ENCODE data around the gene CKS1B. TPM values are rescaled to one million over a fixed set of nuclear protein-coding genes. Genes with fewer than 3 reads are reported as not detected.
A peak's percentile ranks its signal among the peaks of the same experiment; 100 is the strongest.

CKS1B gene
- polyA plus RNA-seq, 1 donor from 2014 or later: 29.0 TPM

DNA sequence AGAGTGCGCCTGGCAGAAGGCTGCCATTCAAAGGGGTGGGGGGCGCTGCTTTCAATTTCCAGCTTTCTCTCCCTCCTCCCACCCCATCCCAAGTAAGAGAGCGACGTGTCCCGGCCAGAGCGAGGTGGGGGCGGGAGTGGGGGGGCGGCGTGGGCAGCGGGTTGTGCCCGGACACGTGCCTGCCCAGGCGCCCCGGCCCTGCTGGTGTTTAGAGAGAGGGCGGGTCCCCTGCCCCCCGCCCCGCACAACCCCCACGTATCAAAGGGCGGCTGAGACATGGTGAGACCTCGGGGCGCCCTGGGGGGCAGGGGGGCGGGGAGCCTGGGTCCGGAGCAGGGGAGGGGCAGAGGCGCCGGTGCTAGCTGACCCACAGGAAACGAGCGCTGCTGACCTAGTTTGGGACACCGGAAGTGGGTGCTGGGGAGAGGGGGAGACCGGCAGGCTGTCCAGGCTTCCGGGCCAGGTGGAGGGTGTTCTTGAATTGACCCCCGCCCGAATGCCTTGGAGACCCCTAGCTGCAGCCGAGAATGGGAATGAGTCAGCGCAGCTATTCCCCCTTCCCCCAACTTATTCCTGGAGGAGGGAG, 29.4 kb downstream of the CKS1B start:
- peaks cover 9% of the 10 kb centered on the region for H3K27me3 ChIP-seq (ENCODE audit: insufficient read depth, low read depth, low read length)
- TF ChIP-seq POLR2AphosphoS5 (IDR thresholded peaks at IDR 0.05) (no peak), MXI1 (conservative IDR thresholded peaks at IDR 0.05; ENCODE audit: poor library complexity, severe bottlenecking) (no peak), EP300 (conservative IDR thresholded peaks at IDR 0.05; ENCODE audit: poor library complexity, severe bottlenecking) (no peak), EZH2 (IDR thresholded peaks at IDR 0.05; ENCODE audit: borderline replicate concordance, insufficient read depth, low read length, poor library complexity, severe bottlenecking) (no peak), RAD21 (conservative IDR thresholded peaks at IDR 0.05) (no peak), TAF1 (IDR thresholded peaks at IDR 0.05; ENCODE audit: low read depth) (no peak), SMC3 (conservative IDR thresholded peaks at IDR 0.05; ENCODE audit: poor library complexity) (no peak)
- TF ChIP-seq, protein P1, sequence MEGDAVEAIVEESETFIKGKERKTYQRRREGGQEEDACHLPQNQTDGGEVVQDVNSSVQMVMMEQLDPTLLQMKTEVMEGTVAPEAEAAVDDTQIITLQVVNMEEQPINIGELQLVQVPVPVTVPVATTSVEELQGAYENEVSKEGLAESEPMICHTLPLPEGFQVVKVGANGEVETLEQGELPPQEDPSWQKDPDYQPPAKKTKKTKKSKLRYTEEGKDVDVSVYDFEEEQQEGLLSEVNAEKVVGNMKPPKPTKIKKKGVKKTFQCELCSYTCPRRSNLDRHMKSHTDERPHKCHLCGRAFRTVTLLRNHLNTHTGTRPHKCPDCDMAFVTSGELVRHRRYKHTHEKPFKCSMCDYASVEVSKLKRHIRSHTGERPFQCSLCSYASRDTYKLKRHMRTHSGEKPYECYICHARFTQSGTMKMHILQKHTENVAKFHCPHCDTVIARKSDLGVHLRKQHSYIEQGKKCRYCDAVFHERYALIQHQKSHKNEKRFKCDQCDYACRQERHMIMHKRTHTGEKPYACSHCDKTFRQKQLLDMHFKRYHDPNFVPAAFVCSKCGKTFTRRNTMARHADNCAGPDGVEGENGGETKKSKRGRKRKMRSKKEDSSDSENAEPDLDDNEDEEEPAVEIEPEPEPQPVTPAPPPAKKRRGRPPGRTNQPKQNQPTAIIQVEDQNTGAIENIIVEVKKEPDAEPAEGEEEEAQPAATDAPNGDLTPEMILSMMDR (IDR thresholded peaks at IDR 0.05; ENCODE audit: poor library complexity, severe bottlenecking): no peak
- TF ChIP-seq, protein P2, sequence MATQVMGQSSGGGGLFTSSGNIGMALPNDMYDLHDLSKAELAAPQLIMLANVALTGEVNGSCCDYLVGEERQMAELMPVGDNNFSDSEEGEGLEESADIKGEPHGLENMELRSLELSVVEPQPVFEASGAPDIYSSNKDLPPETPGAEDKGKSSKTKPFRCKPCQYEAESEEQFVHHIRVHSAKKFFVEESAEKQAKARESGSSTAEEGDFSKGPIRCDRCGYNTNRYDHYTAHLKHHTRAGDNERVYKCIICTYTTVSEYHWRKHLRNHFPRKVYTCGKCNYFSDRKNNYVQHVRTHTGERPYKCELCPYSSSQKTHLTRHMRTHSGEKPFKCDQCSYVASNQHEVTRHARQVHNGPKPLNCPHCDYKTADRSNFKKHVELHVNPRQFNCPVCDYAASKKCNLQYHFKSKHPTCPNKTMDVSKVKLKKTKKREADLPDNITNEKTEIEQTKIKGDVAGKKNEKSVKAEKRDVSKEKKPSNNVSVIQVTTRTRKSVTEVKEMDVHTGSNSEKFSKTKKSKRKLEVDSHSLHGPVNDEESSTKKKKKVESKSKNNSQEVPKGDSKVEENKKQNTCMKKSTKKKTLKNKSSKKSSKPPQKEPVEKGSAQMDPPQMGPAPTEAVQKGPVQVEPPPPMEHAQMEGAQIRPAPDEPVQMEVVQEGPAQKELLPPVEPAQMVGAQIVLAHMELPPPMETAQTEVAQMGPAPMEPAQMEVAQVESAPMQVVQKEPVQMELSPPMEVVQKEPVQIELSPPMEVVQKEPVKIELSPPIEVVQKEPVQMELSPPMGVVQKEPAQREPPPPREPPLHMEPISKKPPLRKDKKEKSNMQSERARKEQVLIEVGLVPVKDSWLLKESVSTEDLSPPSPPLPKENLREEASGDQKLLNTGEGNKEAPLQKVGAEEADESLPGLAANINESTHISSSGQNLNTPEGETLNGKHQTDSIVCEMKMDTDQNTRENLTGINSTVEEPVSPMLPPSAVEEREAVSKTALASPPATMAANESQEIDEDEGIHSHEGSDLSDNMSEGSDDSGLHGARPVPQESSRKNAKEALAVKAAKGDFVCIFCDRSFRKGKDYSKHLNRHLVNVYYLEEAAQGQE (IDR thresholded peaks at IDR 0.05; ENCODE audit: borderline replicate concordance): no peak
- no peaks in the 10 kb centered on the region for H4K20me1 ChIP-seq (ENCODE audit: insufficient read depth)
- H3K36me3 ChIP-seq (ENCODE audit: insufficient read depth, low read length): no peaks in the 10 kb centered on the region
- H2AFZ ChIP-seq (ENCODE audit: low read depth, low read length): no peak overlapping the region
- no peak overlapping the region for H3K4me2 ChIP-seq (ENCODE audit: low read length)
- no peaks in the 10 kb centered on the region for H3K9me3 ChIP-seq (ENCODE audit: low read length)
- H3K4me3 ChIP-seq (ENCODE audit: low read length): peak overlapping the region; percentile 58
- H3F3A ChIP-seq (ENCODE audit: insufficient read depth, low read length, poor library complexity, severe bottlenecking): peaks cover 3% of the 10 kb centered on the region
- H3K27ac ChIP-seq (ENCODE audit: low read length): no peak overlapping the region
- H3K9me2 ChIP-seq (ENCODE audit: insufficient read depth, low read length): no peaks in the 10 kb centered on the region
- H3K9ac ChIP-seq (ENCODE audit: low read length): peak overlapping the region; percentile 36
- H3K79me2 ChIP-seq (replicated peaks; ENCODE audit: insufficient read depth, low read length): no peaks in the 10 kb centered on the region

DNA sequence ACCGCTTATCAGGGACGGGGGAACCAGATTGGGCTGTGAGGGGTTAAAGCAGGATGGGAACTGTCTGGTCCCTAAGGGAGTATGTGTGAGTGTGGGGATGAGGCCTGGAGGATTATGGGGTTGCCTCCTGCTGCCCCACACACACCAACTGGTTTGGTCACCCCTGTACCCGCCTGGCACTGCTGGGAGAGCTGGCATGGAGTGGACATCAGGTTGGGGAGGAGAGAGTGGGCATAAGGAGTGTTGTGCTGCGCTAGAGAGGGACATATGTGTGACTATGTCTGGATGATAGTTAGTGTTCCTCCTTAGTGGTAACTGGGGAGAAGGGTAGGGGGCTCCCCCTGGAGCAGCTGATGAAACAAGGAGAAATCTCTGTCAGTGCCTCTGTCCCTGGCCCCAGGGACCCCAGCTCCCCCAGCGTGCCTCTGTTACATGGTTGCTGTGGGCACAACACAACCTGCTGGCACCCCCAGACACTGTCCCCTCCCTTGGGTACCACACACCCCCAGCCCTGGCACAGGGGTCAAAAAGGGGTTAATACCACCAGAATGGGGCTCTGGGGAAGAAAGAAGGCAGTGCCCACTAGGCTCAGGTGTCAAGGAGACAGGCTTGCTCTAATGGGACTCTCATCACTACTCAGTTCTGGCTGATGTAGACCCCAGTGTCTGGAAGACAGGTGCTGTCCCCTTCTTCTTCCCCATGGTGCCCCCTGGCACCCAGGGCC, 30.0 kb downstream of the CKS1B start:
- H3F3A ChIP-seq (ENCODE audit: insufficient read depth, low read length, poor library complexity, severe bottlenecking): no peaks in the 10 kb centered on the region
- no peaks in the 10 kb centered on the region for H3K9me2 ChIP-seq (ENCODE audit: insufficient read depth, low read length)
- no peak for TF ChIP-seq RAD21 (conservative IDR thresholded peaks at IDR 0.05)
- no peak for TF ChIP-seq POLR2AphosphoS5 (IDR thresholded peaks at IDR 0.05)
- no peak for TF ChIP-seq MXI1 (conservative IDR thresholded peaks at IDR 0.05; ENCODE audit: poor library complexity, severe bottlenecking)
- TF ChIP-seq, protein P2 (IDR thresholded peaks at IDR 0.05; ENCODE audit: borderline replicate concordance): no peak
- TF ChIP-seq, protein P1 (IDR thresholded peaks at IDR 0.05; ENCODE audit: poor library complexity, severe bottlenecking): no peak
- no peak for TF ChIP-seq SMC3 (conservative IDR thresholded peaks at IDR 0.05; ENCODE audit: poor library complexity)
- no peak for TF ChIP-seq TAF1 (IDR thresholded peaks at IDR 0.05; ENCODE audit: low read depth)
- TF ChIP-seq EZH2 (IDR thresholded peaks at IDR 0.05; ENCODE audit: borderline replicate concordance, insufficient read depth, low read length, poor library complexity, severe bottlenecking): no peak
- no peak for TF ChIP-seq EP300 (conservative IDR thresholded peaks at IDR 0.05; ENCODE audit: poor library complexity, severe bottlenecking)
- no peak overlapping the region for H3K9ac ChIP-seq (ENCODE audit: low read length)
- H4K20me1 ChIP-seq (ENCODE audit: insufficient read depth): no peaks in the 10 kb centered on the region
- no peaks in the 10 kb centered on the region for H3K36me3 ChIP-seq (ENCODE audit: insufficient read depth, low read length)
- no peaks in the 10 kb centered on the region for H3K9me3 ChIP-seq (ENCODE audit: low read length)
- no peak overlapping the region for H2AFZ ChIP-seq (ENCODE audit: low read depth, low read length)
- H3K27ac ChIP-seq (ENCODE audit: low read length): no peak overlapping the region
- peak overlapping the region; percentile 58 for H3K4me3 ChIP-seq (ENCODE audit: low read length)
- H3K27me3 ChIP-seq (ENCODE audit: insufficient read depth, low read depth, low read length): peaks cover 9% of the 10 kb centered on the region
- no peak overlapping the region for H3K4me2 ChIP-seq (ENCODE audit: low read length)
- no peaks in the 10 kb centered on the region for H3K79me2 ChIP-seq (replicated peaks; ENCODE audit: insufficient read depth, low read length)
